HG03520 (cell line): Measurements from ENCODE around the gene ROBO3.

Experiments
- ATAC-seq: cut with Tn5 transposase; IDR thresholded peaks from one replicate; pipeline ENCODE4 v1.9.1; 2021; ENCODE audit warnings: mild to moderate bottlenecking, moderate library complexity; ENCODE audit not compliant: unreplicated experiment

The ROBO3 gene

GRCh38 chr11:124844664-124845079 lies 20.6 kb upstream of the ROBO3 start:
- no peak for ATAC-seq

GRCh38 chr11:124846070-124846673 lies 19.1 kb upstream of the ROBO3 start:
- no peak for ATAC-seq

- no peak for ATAC-seq
Measured at GRCh38 chr11:124859171-124859570, 6.1 kb upstream of the ROBO3 start.

- no peak for ATAC-seq
Measured at GRCh38 chr11:124861670-124862069, 3.6 kb upstream of the ROBO3 start.

- ATAC-seq: no peak
Measured at GRCh38 chr11:124863137-124863825, 2.0 kb upstream of the ROBO3 start.

- ATAC-seq: no peak
Measured at GRCh38 chr11:124863826-124864165, 1.4 kb upstream of the ROBO3 start.

GRCh38 chr11:124864176-124864891 lies 898 bp upstream of the ROBO3 start:
- no peak for ATAC-seq

- ATAC-seq: no peak
Measured at GRCh38 chr11:124864892-124865180, 396 bp upstream of the ROBO3 start.

- ATAC-seq: no peak
Measured at GRCh38 chr11:124865902-124866851, 945 bp downstream of the ROBO3 start.

GRCh38 chr11:124867700-124868099 lies 2.5 kb downstream of the ROBO3 start:
- ATAC-seq: no peak

- ATAC-seq: no peak
Measured at GRCh38 chr11:124868331-124869274, 3.4 kb downstream of the ROBO3 start.

- ATAC-seq: no peak
Measured at GRCh38 chr11:124869331-124869730, 4.1 kb downstream of the ROBO3 start.

GRCh38 chr11:124869856-124870387 lies 4.7 kb downstream of the ROBO3 start:
- no peak for ATAC-seq

- no peak for ATAC-seq
Measured at GRCh38 chr11:124870430-124870829, 5.2 kb downstream of the ROBO3 start.

- no peak for ATAC-seq
Measured at GRCh38 chr11:124872280-124872679, 7.0 kb downstream of the ROBO3 start.

- ATAC-seq: no peak
Measured at GRCh38 chr11:124872741-124873140, 7.5 kb downstream of the ROBO3 start.

- no peak for ATAC-seq
Measured at GRCh38 chr11:124873951-124874350, 8.7 kb downstream of the ROBO3 start.

GRCh38 chr11:124874571-124875255 lies 9.5 kb downstream of the ROBO3 start:
- no peak for ATAC-seq

- no peak for ATAC-seq
Measured at GRCh38 chr11:124875401-124875800, 10.2 kb downstream of the ROBO3 start.
